GM18526 (cell line): ENCODE data around the gene JSRP1.

ENCODE experiments used
- POLR2A ChIP-seq: IDR thresholded peaks from 3 replicates; pipeline ENCODE4 v1.6.1; 2011; ENCODE audit not compliant: insufficient read length; ENCODE audit errors: extremely low read depth

JSRP1 gene

DNA sequence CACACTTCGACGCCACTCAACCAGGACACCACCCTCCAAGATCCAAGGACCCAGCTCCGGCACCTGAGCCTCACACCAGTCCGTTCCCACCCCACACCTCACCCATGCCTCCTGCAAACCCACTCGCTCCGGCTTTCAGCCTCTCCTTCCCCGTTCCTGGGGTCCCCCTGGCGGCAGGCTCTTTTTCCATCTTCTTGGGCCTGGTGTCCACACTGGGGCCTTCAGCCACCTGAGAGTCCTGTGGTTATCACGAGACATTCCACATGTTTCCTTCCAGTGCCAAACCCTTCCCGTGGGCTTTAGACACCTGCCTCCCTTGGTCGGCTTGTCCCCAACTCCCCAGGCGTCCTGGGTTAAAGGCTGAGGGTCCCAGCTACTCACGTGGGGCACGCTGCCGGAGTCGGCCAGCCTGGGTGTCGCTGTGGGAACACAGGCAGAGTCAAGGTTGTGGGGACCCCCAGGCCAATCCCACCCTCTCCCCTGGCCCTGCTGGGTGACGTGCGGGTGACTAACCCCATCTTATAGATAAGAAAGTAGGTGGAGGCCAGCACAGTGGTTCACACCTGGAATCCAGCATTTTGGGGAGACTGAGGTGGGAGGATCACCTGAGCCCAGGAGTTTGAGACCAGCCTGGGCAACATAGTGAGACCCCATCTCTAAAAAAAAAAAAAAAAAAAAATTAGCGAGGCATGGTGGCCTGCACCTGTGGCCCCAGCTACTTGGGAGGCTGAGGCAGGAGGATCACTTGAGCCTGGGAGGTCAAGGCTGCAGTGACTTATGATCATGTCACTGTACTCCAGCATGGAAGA lies 1.9 kb downstream of the JSRP1 start:
- no peak for TF ChIP-seq POLR2A

- no peak for TF ChIP-seq POLR2A
Measured at GRCh38 chr19:2253106-2254063, 2.8 kb downstream of the JSRP1 start.

DNA sequence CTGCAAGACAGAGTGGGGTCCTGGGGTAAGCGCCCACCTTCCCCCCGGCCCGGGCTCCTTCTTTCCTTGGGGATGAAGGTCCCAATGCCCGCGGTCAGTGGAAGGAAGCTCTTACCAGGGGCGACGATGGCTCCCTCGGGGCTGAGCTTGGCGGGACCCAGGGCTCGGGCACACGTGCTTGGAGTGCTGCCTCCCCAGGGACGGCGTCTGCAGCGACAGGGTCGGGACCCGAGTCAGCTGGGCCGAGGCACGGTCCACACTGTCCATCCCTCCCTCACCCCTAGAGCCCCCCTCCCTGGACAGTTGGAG lies 3.5 kb downstream of the JSRP1 start:
- no peak for TF ChIP-seq POLR2A

DNA sequence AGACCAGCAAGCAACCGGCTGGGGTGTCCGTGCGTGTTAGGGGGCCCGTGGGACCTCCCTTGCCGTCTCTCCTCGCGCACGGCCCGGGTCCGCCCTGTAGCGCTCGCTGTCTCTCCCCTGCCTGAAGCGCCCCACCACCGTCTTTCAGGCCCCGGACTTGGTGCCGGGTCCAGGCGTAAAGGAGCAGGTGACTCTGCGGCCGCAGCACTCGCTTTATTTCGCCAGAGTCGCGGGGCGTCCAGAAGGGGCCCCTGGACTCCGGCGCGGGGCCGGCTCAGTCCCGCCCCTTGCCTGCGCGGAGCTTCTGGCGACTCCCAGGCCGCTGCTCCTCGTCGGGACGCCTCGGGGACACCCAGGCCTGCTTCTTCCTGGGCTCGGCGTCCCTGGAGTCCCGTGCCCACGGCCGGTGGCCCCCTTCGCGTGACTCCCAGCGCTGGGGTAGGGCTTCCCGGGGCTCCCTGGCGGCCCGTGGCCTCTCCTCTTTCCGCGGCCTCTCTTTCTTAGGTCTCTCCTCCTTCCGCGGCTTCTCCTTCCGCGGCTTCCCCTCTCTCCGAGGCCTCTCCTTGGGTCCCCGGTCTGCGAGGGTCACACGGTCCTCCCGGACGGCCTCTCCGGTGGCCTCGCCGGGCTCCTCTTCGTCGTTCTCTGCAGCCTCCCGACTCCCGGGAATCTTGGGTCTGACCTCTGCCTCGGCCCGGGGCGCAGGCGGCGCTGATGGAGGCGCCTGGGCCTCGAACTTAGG lies 4.0 kb downstream of the JSRP1 start:
- TF ChIP-seq POLR2A = no peak

DNA sequence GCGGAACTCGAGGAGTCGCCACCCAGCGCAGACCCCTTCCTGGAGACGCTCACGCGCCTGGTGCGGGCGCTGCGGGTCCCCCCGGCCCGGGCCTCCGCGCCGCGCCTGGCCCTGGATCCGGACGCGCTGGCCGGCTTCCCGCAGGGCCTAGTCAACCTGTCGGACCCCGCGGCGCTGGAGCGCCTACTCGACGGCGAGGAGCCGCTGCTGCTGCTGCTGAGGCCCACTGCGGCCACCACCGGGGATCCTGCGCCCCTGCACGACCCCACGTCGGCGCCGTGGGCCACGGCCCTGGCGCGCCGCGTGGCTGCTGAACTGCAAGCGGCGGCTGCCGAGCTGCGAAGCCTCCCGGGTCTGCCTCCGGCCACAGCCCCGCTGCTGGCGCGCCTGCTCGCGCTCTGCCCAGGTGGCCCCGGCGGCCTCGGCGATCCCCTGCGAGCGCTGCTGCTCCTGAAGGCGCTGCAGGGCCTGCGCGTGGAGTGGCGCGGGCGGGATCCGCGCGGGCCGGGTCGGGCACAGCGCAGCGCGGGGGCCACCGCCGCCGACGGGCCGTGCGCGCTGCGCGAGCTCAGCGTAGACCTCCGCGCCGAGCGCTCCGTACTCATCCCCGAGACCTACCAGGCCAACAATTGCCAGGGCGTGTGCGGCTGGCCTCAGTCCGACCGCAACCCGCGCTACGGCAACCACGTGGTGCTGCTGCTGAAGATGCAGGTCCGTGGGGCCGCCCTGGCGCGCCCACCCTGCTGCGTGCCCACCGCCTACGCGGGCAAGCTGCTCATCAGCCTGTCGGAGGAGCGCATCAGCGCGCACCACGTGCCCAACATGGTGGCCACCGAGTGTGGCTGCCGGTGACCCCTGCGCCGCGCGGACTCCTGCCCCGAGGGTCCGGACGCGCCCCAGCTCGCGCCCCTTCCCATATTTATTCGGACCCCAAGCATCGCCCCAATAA lies 4.8 kb downstream of the JSRP1 start:
- no peak for TF ChIP-seq POLR2A

GRCh38 chr19:2250766-2251105 lies 5.5 kb downstream of the JSRP1 start:
- no peak for TF ChIP-seq POLR2A

DNA sequence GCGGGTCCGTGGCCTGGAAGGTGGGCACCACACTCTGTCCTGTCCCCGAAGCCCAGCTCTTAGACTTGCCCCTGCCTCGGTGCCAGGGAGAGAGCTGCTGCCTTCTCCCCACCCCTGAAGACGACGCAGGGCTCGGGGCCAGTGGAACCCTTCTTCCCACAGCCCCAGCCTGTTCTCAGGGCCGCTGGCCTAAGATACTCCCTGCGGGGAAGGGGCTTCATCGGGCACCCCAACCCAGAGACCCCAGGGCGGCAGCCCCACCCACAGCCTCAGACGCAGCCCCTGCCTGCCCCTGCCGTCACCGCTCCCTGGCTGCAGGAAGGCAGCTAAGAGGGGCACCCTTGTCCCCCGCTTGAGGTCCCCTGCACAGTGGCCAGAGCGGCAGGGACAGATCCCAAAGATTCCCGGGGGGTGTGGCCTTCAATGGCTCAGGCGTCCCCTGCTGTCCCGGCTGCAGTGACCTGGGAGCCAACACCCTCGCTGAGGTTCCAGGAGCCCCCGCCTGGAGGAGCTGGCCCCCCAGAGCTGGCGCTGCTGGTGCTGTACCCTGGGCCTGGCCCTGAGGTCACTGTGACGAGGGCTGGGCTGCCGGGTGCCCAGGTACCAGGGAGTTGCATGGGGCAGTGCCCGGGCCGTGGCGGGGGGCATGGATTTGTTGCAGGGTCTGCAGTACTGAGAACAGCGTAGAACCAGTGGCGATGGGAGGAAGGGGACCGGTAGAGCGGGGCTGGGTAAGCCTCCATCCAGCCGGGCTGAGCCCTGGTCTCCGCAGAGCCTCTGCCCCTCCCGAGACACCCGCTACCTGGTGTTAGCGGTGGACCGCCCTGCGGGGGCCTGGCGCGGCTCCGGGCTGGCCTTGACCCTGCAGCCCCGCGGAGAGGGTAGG lies 6.1 kb downstream of the JSRP1 start:
- TF ChIP-seq POLR2A = no peak

DNA sequence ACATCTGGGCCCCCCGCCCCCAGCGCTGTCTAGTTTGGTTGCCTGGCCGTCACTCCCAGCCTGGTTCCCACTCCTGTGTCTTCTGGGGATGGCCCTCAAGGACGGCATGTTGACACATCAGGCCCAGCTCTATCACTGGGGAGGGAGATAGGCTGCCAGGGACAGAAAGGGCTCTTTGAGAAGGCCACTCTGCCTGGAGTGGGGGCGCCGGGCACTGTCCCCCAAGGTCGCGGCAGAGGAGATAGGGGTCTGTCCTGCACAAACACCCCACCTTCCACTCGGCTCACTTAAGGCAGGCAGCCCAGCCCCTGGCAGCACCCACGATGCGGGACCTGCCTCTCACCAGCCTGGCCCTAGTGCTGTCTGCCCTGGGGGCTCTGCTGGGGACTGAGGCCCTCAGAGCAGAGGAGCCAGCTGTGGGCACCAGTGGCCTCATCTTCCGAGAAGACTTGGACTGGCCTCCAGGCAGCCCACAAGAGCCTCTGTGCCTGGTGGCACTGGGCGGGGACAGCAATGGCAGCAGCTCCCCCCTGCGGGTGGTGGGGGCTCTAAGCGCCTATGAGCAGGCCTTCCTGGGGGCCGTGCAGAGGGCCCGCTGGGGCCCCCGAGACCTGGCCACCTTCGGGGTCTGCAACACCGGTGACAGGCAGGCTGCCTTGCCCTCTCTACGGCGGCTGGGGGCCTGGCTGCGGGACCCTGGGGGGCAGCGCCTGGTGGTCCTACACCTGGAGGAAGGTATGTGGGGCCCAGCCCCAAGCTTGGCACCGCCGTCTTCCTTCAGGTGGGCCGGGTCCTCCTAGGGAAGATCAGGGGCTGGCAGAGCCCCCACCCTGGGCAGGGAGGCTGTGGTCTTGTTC lies 7.0 kb downstream of the JSRP1 start, which contains the start of gene AMH:
AMH (plus strand) TSS at position 314 of the 857 bp plus-strand sequence; CDS start at position 324, 10 bp downstream.
- TF ChIP-seq POLR2A = no peak

DNA sequence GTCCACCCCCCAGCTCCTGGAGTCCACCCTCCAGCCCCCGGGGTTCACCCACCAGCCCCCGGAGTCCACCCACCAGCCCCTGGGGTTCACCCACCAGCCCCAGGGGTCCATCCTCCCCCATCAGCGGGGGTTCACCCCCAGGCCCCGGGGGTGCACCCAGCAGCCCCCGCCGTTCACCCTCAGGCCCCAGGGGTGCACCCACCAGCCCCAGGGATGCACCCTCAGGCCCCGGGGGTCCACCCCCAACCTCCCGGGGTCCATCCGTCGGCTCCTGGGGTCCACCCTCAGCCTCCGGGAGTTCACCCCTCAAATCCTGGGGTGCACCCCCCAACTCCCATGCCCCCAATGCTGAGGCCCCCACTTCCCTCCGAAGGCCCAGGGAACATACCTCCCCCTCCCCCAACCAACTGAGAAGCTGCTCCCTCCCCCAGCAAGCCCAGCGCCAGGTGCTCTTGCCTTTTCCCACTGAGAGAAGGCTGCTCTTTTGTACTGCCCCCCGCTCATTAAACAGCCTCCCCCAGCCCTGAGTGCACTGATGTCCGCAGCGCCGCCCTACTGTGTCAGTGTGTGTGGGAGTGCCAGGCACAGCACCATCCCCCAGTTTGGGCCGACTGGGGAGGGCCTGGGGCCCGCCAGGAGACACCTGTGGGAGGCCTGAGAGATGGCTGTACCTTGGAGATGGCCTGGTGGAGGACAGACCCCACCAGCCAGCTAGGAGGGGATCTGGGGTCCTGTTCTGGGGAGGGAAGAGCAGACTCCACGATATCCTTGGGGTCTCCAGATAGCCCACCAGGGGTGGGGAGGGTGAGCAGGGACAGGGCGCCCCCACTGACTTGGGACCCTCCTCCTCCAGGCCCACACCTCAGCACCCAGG lies 7.8 kb downstream of the JSRP1 start:
- no peak for TF ChIP-seq POLR2A

- no peak for TF ChIP-seq POLR2A
Measured at GRCh38 chr19:2247433-2248101, 8.7 kb downstream of the JSRP1 start.

DNA sequence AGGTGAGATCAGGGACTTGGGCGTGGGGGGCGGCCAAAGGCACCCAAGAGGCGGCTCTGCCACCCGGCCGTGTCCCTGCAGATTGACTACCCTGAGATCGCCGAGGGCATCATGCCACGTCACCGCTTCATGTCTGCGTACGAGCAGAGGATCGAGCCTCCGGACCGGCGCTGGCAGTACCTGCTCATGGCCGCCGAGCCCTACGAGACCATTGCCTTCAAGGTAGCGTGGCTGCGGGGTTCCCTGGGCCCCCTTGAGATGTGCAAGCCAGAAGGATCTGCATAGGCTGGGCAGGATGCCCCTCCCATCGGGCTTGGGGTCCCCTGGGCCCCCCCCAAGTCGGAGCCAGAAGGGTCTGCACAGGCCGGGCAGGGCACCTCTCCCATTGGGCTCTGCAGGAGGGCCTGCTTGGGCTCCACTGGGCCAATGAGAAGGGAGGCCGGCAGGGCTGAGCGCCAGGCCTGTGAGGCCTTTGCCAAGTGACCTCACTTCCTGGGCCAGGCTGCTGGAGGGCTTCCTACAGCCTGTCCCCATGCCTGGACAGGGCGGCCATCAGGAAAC lies 9.3 kb downstream of the JSRP1 start:
- no peak for TF ChIP-seq POLR2A

GRCh38 chr19:2246014-2246620 lies 10.1 kb downstream of the JSRP1 start:
- no peak for TF ChIP-seq POLR2A
